NCI-H2081 (cell line): Measurements from ENCODE around the gene CCDC28B.
A peak's percentile ranks its signal among the peaks of the same experiment; 100 is the strongest.

ENCODE experiments used
- DNase-seq, 2 experiments: peaks; one replicate each; lab custom pipeline; 2025; lab: John Stamatoyannopoulos, UW

Gene CCDC28B

DNA sequence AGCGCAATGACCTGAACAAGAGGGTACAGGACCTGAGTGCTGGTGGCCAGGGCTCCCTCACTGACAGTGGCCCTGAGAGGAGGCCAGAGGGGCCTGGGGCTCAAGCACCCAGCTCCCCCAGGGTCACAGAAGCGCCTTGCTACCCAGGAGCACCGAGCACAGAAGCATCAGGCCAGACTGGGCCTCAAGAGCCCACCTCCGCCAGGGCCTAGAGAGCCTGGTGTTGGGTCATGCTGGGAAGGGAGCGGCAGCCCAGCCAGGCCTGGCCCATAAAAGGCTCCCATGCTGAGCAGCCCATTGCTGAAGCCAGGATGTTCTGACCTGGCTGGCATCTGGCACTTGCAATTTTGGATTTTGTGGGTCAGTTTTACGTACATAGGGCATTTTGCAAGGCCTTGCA, 5.4 kb upstream of the CCDC28B start:
- DNase-seq: no peak

DNA sequence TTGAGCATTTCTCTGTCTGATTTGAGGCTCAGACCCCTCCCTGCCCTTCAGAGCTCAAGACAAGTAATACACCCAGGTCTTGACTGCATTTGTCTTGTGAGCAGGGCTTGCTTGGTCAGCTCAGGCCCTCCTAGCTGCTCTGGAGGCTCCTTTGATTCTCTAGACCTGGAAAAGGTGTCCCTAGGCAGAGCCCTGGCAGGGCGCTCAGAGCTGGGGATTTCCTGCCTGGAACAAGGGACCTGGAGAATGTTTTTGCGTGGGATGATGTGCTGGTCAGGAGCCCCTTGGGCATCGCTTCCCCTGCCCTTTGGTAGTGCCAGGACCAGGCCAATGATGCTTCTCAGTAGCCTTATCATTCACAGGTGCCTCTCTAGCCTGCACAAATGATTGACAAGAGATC, 4.9 kb upstream of the CCDC28B start:
- DNase-seq: no peak

DNA sequence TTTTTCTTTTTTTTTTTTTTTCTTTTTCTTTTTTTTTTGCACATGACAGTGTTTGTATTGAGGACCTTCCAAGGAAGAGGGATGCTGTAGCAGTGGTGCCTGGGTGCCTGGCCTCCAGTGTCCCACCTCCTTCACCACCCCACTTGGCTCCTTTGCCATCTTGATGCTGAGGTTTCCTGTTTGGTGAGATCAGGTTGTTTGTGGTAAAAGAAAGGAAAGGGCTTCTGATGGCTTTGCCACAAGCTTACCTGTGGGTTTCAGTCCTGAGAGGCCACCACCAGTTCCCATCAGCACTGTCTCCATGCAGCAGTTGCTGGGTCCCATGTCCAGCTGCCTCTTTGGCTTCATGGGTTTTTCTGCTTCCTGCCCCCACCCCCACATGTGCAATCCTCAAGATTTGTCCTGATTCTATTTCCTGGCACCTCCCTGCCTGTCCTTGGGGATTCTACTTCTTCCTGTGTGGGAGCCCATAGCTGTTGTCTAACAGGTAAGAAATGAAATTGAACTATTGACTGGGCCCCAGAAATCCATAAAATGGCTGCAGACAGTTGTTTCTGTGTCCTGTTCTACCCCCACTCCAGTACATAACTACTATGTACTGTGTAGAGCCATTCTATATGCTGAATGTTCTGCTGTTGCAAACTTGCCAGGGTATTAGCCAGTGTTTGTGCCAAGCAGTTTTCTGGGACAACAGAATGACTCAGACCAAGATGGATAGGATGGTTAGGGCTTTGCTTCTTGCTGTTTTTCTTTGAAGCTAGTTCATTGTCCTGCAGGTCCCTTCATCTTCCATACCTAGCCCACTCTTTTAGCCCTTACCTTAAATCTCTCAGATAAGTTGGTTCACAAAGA, 4.2 kb upstream of the CCDC28B start:
- no peak for DNase-seq

DNA sequence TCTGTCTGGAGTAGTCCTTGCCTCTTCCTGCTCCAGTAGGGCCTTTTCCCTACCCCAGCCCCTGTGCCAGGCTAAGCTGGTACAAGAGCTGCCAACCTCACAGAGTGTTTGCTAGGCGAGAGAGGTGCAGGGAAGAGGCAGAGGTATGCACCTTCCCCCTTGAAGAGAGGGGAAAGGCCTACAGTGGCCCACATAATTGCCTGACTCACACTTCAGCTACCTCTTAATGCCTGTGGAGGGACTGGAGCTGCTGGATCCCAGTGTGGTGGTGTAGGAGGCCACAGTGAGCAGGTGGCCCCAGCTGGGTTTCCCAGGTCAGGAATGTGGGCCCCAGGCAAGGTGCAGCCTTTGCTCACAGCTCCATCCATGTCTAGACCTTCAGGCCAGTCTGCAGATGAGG, 3.3 kb upstream of the CCDC28B start:
- DNase-seq: no peak

DNA sequence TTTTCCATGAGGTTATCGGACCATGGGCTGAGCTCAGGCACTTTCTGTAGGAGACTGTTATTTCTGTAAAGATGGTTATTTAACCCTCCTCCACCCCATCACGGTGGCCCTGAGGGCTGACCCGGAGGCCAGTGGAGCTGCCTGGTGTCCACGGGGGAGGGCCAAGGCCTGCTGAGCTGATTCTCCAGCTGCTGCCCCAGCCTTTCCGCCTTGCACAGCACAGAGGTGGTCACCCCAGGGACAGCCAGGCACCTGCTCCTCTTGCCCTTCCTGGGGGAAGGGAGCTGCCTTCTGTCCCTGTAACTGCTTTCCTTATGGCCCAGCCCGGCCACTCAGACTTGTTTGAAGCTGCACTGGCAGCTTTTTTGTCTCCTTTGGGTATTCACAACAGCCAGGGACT, 2.6 kb upstream of the CCDC28B start:
- no peak for DNase-seq

DNA sequence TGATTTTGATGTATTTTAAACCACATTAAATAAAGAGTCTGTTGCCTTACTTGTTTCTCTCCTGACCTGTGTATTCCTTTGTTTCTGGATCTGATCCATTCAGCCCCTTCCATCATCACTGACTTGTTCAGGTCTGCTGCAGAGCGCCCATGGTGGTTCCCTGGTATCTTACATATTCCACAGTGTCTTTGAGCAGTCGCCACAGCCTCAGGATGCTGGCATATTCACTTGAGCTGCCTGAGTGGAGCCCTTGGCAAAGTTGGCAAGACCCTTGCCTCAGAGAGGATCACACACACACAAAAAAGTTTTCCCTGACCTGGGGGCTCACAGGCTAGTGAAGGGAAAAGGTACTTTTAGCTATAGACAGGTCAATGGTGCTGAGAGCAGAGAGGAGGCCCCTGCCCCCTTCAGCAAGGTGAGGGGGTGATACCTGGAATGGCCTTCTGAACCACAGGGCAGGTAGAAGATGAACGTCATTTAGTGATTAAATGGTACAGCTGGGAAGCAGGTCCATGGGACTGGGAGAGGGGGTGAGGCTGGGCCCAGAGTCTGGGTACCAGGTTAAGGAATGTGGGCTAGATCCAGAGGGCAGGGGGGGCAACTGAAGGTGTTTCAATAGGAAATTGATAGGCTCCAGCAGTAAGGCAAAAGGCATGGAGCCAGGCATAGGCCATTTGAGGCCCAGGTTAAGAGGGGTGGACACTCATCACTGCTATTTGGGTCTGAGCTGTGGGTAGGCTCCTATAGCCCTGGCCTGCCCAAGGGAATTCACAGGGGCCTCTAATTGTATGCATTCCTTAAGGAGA, 2.0 kb upstream of the CCDC28B start:
- no peak for DNase-seq

DNA sequence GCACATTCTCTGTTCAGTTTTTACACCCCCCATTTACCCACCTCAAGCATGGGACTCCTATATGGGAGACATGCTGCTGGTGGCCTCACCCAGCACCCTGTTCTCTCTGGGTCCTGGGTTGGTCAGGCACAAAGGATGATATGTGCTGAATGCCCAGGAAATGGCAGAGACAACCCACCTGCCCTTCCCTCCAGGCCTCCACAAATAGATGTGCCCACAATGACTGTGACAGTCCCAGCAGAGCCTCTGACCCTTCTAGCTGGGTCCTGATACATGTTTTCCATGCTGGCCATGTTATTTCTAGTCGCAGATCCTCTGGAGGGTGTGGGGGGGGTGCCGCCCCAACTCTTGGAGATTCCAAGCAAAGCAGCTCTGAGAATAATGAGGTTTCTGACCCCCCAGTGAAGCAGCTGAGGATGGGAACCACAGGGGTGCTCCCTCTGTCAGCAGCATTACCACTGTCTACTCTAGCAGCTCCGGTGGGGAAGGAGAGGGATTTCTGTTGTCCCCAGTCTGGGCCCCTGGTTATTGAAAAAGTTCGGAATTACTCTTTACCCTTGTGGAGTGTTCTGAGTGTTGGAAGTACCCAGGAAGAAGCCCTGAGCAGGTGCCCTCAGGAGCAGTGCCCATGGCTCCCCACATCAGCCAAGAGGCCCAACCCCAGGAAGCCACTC, 1.2 kb upstream of the CCDC28B start:
- no peak for DNase-seq

DNA sequence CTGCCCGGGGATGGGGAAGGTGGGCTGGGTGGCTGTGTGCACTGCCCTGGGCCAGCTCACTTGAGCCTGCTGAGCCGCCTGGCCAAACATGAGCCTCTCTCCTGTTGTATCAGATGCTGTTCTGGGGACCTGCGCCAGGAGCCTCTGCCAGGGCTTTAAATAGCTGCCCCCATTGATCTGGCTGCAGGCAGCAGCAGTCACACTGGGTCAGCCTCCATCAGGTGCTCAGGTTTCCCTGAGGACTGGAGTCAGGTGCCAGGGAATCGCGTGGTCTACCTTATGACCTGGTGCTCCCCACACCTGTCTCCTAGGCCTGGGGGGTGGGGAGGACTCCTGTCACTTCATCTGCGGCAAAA, 700 bp upstream of the CCDC28B start:
- peak; percentile 68 to 88 for DNase-seq

DNA sequence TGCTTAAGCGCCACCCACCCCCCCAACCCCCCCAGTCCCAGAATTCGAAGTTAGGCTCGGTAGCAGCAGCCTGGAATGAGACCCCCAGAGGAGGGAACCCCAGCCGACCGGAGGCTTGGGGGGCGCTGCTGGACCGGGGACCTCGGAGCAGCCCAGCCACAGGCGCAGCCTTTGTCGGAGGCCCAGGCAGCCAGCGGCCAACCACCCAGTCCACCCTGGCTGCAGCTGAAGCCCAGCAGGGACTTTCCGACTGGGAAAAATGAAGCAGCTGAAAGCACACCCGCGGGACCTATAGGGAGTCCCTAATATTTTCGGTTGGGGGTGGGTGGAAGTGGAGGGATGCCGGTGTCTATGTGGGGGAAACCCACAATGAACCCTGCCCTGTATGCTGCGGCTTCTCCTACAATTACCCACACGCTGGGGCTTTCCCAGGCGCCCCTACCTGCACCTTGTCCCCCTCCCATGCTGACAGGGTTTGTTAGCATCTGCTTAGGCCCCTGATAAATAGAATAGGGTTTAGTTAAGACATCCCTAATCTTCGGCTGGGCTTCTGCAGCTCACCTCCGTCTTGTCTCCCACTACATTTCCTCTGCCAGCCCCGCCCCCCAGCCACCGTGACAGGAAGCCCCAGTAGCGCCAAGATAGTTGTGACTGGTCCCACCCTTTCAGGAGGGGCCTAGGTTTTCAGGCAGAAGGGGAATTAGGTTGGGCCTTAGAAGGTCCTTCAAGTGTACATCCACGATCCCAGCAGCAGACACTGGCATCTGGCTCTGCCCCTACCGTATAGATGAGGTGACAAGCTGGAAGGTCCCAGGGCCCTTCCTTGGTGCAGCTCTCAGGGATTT, 838 bp downstream of the CCDC28B start:
- peak; percentile 50 to 69 for DNase-seq

DNA sequence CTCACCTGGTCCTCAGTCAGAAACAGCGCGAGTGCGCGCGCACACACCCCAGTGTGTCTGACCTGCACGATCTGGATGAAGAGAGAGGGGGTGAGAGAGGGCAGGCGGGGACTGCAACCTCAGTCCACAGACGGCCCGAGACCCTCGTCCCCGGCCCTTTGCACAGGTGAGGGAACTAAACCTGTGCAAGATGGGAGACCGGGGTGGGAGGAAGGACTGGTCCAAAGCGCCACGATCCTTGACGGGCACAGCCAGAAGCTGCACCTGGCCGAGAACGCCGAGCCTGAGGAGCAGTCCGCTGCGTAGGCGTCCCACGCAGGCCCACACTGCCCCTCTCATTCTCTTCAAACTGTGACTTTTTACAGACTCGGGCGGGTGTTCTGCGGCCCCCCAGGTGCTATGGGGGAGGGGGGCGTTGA, 4.6 kb downstream of the CCDC28B start:
- DNase-seq: peak in 1 of 2 experiments; percentile 49

DNA sequence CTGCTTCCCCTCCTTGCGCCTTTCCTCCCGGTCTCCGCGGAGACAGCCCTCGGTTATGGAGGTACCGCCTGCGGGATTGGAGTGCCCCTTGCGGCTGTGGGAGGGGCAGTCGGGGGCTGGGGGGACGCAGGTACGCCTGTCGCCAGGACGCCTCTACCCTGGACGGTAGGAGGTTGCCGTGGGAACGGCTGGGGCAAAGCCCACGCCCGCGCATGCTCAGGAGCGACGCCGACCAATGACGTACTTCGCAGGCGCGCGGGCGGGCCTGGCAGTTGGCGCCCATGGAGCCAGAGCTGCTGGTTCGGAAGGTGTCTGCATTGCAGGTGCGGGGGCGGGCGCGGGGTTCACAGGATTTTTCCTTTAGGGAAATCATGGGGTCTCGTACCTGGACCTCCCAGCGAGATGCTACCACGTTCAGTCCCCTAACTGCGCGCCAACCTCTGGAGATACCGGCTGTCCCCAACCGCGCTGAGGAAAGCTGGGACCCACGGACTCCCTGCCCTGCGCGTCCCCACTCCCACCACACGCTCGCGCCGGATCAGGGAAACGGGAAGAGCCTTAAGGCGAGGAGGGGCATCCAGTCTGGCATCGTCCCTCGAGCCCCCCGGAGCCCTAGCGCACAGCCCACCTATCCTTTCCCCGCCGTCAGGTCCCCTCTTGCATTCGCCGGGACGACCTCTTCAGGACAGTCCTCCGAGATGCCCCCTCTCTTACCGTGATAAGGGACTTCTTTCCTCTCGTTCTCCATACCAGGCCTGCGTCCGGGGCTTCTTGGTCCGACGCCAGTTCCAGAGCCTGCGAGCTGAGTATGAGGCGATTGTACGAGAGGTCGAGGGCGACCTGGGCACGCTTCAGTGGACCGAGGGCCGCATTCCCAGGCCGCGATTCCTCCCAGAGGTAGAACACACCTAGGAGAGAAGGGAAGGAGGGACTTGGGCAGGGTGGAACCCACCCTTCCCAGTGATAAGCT, 5.3 kb downstream of the CCDC28B start, which contains the start of gene IQCC:
Gene IQCC, plus strand, starts transcription at position 271 of the 970 bp plus-strand sequence. Its CDS starts 11 bp downstream, at position 282.
- peak; percentile 96 to 98 for DNase-seq

DNA sequence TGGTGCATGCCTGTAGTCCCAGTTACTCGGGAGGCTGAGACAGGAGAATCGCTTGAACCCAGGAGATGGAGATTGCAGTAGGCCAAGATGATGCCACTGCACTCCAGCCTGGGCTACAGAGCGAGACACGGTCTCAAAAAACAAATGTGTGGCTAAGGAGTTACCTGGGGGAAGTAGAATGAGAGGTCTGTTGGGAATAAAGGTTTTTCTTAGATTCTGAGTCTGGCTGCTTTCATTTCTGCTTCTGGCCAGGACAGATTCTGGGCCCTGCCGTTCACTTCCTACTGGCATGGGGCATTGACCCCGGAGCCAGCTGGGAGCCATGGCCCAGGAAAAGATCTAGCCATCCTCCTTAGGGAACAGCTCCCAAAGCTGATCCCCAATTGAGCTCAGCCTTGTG, 8.1 kb downstream of the CCDC28B start:
- no peak for DNase-seq

DNA sequence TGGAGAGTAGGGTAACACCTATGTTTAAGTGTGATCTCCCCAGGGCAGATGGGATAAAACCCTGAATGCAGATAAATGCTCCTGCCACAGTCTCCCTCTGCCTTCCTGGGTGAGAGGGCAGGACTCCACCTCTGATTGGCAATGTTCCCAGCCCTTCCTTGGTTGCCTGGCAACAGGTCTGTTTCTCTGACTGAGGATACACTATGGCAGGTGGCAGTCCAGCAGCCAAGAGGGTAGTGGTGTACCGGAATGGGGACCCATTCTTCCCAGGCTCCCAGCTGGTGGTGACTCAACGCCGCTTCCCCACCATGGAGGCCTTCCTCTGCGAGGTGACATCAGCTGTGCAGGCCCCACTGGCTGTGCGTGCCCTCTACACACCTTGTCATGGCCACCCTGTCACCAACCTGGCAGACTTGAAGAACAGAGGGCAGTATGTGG, 8.5 kb downstream of the CCDC28B start, which contains the start of gene DCDC2B:
Gene DCDC2B, plus strand, starts transcription at position 199 of the 438 bp plus-strand sequence. Its CDS starts 5 bp downstream, at position 204.
- DNase-seq: peak; percentile 95 to 97

DNA sequence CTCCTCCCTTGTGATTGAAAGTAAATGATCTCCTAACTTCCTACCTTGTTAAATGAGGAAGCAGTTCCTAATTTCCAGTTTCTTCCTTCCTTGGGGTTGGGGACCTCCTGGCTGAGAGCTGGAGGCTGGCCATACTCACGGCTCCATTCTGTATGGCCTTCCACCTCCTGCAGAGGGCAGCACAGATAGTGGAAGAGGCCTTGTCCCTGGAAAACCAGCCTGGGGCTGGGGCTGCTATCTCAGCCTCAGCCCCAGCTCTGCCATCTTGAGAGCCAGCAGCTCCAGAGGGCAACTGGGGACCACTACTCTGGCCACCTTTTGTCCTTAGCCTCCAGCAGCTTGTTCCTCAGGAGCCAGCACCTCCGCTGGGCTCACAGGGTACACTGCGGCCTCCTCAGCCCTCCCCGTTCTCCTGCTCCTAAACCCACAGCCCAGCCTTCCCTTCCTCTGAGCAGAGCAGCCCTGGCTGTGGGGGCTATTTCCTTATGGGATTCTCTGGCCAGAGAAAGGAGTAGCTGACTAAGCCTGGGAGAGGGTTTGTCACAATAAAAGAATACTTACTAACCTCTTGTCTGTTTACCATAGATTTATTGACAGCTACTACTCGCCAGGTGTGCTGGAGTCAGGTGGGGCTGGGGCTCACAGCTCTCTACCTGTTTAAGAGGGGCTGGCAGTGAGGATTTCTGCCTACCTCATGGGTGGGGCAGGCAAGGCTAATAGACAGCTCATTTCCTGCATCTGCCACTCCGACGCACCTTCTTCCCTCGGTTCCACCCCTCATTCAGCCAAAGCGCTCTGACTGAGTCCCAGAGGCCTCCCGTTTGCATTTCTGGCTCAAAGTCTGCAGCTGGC, 15.5 kb downstream of the CCDC28B start:
- DNase-seq: peak; percentile 71 to 79

DNA sequence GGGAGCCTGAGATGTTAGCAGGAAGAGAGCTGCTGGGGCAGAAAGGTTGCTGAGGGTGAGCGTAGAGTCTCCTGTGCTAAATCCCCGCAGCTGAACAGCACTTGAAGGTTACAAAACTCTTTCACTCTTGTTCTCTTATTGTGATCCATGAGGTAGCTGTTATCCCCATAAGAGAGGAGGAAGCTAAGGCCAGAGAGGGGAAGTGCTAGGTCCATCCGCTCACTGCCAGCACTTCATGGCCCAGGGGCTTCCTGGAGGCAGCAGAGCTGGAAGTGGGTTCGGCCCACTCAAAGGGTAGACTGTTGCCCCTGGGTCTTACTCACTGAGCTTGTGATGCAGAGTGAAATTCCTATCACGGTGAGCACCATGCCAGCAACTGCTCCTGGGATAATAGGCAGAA, 16.2 kb downstream of the CCDC28B start:
- DNase-seq: no peak

DNA sequence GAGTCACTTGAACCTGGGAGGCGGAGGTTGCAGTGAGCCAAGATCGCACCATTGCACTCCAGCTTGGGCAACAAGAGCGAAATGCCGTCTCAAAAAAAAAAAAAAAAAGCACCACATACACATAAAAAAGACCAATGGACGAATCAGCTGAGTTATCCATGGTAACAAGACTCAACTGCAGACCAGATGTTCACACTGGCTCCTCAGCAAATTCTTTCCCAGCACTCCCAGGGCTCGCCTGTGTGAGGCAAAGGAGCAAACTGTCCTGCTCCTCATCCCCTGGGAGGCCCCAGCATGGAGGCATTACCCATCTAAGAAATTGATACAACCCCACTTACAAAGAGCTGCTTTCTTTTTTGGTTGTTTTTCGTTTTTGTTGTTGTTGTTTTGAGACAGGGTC, 18.6 kb downstream of the CCDC28B start:
- no peak for DNase-seq

DNA sequence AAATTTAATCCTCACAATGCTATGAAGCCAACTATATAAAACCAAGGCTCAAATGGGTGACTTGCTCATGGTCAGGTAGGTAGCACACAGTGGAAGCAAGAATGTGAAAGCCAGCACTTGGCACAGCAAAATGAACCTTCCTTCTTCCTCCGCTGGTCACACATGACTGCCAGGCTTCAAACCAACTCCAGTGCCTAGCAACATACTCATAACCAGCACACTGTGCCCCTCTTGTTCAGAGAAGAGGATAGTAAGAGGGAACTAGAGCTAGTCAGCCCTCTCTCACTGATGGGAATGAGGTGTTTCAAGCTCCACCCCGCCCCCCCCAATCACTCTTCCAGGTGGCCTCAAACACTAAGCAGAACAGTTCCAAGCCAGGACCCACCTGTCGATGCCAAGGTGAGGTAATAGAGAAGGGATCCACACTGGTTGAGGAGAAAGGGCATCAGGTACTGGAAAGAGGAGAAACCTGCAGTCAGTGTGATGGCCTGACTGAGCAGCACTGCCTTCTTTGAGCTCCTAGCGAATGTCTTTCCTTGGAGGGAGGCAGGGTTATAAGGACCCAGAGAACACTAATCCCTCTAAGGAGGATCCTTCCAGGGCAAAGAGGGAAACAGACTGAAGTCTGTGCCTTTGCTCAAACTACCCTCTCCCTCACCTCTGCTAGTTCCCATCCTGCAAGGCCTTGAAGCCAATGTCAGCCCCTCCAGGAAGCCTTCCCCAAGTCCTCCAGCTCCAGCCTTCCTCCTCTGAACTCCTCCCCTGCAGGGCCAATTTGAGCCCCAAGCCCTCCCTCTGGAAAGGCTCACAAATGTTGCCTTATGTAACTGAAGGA, 20.6 kb downstream of the CCDC28B start:
- no peak for DNase-seq

DNA sequence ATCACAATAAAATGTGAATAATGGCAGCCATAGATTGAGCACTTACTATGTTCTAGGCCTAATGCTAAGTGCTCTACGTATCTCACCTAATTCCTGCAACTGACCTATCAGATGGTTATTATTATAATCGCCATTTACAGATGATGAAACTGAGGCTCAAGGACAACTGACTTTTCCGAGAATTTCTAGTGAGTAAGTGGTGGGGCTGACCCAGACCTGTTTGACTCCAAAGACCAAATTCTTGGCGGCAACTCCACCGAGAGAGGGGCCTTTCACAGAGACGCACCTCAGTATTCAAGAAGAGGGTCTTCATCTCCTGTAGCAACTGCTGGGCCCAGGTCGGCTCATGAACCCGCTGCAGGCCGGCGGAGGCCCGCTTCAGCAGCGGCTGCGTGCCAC, 21.2 kb downstream of the CCDC28B start:
- no peak for DNase-seq
